HepG2 (cell line): Measurements from ENCODE around the gene GPT2. TPM values are rescaled to one million over a fixed set of nuclear protein-coding genes. Genes with fewer than 3 reads are reported as not detected.

Experiments used
- ARID2 ChIP-seq: sonication (generic); formaldehyde crosslinking; IDR thresholded peaks from 2 replicates; pipeline ENCODE4 v1.8.1; 2022; ENCODE audit warnings: mild to moderate bottlenecking, missing genetic modification reagents, borderline replicate concordance
- BRCA1 ChIP-seq: sonication (generic); formaldehyde crosslinking; IDR thresholded peaks from 2 replicates; pipeline ENCODE4 v1.4.0; 2020; ENCODE audit warnings: missing genetic modification reagents
- FOXJ3 ChIP-seq: sonication (generic); formaldehyde crosslinking; IDR thresholded peaks from 2 replicates; pipeline ENCODE4 v1.4.0; 2020; ENCODE audit warnings: missing genetic modification reagents, mild to moderate bottlenecking, borderline replicate concordance
- HNRNPH1 ChIP-seq: fragments of 200-400 bp; formaldehyde crosslinking; optimal IDR thresholded peaks from 2 replicates; pipeline ENCODE3; 2017; ENCODE audit warnings: mild to moderate bottlenecking, low read depth, low read length
- HOXA5 ChIP-seq: sonication (generic); formaldehyde crosslinking; IDR thresholded peaks from 2 replicates; pipeline ENCODE4 v1.4.0; 2020; ENCODE audit warnings: missing genetic modification reagents
- MAFF ChIP-seq: IDR thresholded peaks from 2 replicates; pipeline ENCODE4 v1.6.1; 2011; ENCODE audit warnings: low read depth, low read length, improper control_type of control experiment
- PCBP2 ChIP-seq: fragments of 200-400 bp; formaldehyde crosslinking; optimal IDR thresholded peaks from 2 replicates; pipeline ENCODE3; 2018; ENCODE audit warnings: low read length, low read depth; ENCODE audit not compliant: poor library complexity, severe bottlenecking
- REPIN1 ChIP-seq: sonication (generic); formaldehyde crosslinking; IDR thresholded peaks from 2 replicates; pipeline ENCODE4 v1.8.0; 2022; ENCODE audit warnings: missing genetic modification reagents, low read depth, mild to moderate bottlenecking, borderline replicate concordance
- ZNF460 ChIP-seq: sonication (generic); formaldehyde crosslinking; IDR thresholded peaks from 2 replicates; pipeline ENCODE4 v1.5.1; 2020; ENCODE audit warnings: missing genetic modification reagents, mild to moderate bottlenecking, borderline replicate concordance
- ZNF616 ChIP-seq: sonication (generic); formaldehyde crosslinking; IDR thresholded peaks from 2 replicates; pipeline ENCODE4 v1.5.0; 2020; ENCODE audit warnings: low read depth, mild to moderate bottlenecking, missing genetic modification reagents
- ZNF619 ChIP-seq: sonication (generic); formaldehyde crosslinking; IDR thresholded peaks from 2 replicates; pipeline ENCODE4 v1.4.0; 2020; ENCODE audit warnings: mild to moderate bottlenecking, missing genetic modification reagents
- polyA plus RNA-seq, 8 experiments: library from polyadenylated mRNA; depleted of rRNA in 3 of 8; stranded (reverse) in 7 of 8; unstranded in 1 of 8; fragments of >200 nt; fragmentation: Illumina TruSeq in 4 of 8; extraction: Trizol in 4 of 8; gene quantifications; 2 replicates each; pipeline versions ENCODE4 v1.2.1 to v1.2.3, GENCODE V29; 2011 to 2016; ENCODE audit warnings: low read depth in 4 of 8, missing spikeins in 1 of 8, mixed read lengths in 1 of 8; ENCODE audit not compliant: insufficient read depth in 1 of 8
- total RNA-seq, 5 experiments: library from RNA; depleted of rRNA; stranded (reverse); fragments of >200 nt; fragmentation: Illumina TruSeq; extraction: Trizol; gene quantifications; 2 replicates each; pipeline ENCODE4 v1.2.3, GENCODE V29; 2016; ENCODE audit warnings: low read depth in 1 of 5
- TF ChIP-seq, protein P1 (sequence below): sonication (generic); formaldehyde crosslinking; IDR thresholded peaks from 2 replicates; pipeline ENCODE4 v1.5.1; 2020; ENCODE audit warnings: missing genetic modification reagents, mild to moderate bottlenecking, borderline replicate concordance
- TF ChIP-seq, protein P2 (sequence below): sonication (generic); formaldehyde crosslinking; IDR thresholded peaks from 2 replicates; pipeline ENCODE4 v1.8.1; 2023; ENCODE audit warnings: missing genetic modification reagents, mild to moderate bottlenecking, borderline replicate concordance
- TF ChIP-seq, protein P3 (sequence below), 2 experiments: sonication (generic) in 1 of 2; formaldehyde crosslinking in 1 of 2; IDR thresholded peaks; 2 replicates each; pipeline versions ENCODE4 v1.4.0 to v1.6.1; 2018 to 2020; ENCODE audit warnings: missing genetic modification reagents in 2 of 2, borderline replicate concordance in 1 of 2, low read depth in 1 of 2, mild to moderate bottlenecking in 1 of 2, missing biosample characterization in 1 of 2
- TF ChIP-seq, protein P4 (sequence below): sonication (generic); formaldehyde crosslinking; IDR thresholded peaks from 2 replicates; pipeline ENCODE4 v1.4.0; 2020; ENCODE audit warnings: missing genetic modification reagents
- TF ChIP-seq, protein P5 (sequence below), 2 experiments: IDR thresholded peaks; 2 replicates each; pipeline ENCODE4 v1.6.1; 2011 to 2012; ENCODE audit warnings: low read length in 2 of 2, borderline replicate concordance in 1 of 2, low read depth in 1 of 2, mild to moderate bottlenecking in 1 of 2, moderate library complexity in 1 of 2

GPT2 gene
- total and polyA plus RNA-seq, 2 of the 13 experiments (the other 11 are each of a cell fraction or from before 2014, with no cell fraction given), result 138 to 267 TPM

DNA sequence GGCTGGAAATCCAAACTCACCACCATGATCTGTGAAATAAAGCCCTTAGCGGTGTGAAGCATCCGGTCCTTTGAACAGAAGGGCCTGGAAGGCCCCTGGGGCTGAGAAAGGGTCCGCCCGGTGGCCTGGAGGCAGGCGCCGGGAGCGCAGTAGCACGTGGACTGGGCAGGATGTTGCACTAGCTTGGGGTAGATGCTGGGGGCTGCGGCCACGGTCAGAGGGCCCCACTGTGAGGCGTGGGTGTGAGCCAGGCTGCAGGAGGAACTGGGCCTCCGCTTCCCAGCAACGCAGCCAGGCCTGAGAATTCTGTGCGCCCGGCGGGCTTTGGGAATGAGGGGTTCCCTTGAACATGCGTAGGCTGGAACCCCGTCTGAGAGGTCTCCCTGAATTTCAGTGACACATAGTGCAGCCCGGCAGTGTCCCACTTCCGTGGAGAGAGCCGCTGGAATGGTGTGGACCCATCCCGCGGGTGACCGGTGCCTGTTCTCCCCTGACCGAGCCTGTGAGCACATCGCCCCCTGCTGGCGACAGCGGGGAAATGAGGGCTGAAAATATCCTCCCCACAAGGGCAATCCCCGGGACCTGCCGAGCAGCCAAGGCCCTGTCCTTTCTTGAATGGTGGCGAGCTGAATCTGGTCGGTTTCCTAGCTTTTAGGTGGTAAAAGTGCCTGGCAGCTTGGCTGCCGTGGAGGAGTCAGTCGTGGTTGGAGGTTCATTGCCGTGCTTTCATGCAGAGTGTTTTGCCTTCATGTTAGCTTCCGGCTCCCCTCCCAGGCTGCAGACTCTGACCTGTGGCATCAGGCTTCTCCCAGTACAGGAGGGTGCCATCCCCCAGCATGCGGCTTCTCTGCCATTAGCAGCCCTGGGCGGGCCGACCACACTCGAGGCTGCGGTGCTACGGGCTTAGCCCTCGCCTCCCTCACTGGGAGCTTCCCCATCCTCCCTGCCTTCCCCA, 45.5 kb downstream of the GPT2 start (continued):
- TF ChIP-seq PCBP2 (no peak), REPIN1 (CRISPR knock-in tag) (peak; percentile 53; the same call in 1 of the 2 replicates), ZNF619 (0 out of 2 replicates have a peak, but pooled peaks have one; percentile 27), ARID2 (CRISPR knock-in tag) (no peak), ZNF616 (CRISPR knock-in tag) (no peak), BRCA1 (CRISPR knock-in tag) (no peak), HOXA5 (CRISPR knock-in tag) (0 out of 2 replicates have a peak, but pooled peaks have one; percentile 21), ZNF460 (CRISPR knock-in tag) (no peak), MAFF (no peak), FOXJ3 (no peak), HNRNPH1 (no peak)
- TF ChIP-seq, protein P1, sequence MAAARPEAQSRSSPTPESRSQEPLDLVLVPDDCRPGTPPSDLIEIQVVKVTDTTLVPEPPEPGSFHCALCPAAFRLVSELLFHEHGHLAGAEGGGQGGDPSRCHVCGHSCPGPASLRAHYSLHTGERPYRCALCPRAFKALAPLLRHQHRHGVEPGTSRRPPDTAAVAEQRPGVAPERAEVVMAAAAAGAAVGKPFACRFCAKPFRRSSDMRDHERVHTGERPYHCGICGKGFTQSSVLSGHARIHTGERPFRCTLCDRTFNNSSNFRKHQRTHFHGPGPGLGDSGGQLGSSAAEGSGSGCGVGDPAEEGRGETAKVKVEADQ (CRISPR knock-in tag), result no peak
- TF ChIP-seq, protein P2, sequence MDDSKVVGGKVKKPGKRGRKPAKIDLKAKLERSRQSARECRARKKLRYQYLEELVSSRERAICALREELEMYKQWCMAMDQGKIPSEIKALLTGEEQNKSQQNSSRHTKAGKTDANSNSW, result no peak
- TF ChIP-seq, protein P3, sequence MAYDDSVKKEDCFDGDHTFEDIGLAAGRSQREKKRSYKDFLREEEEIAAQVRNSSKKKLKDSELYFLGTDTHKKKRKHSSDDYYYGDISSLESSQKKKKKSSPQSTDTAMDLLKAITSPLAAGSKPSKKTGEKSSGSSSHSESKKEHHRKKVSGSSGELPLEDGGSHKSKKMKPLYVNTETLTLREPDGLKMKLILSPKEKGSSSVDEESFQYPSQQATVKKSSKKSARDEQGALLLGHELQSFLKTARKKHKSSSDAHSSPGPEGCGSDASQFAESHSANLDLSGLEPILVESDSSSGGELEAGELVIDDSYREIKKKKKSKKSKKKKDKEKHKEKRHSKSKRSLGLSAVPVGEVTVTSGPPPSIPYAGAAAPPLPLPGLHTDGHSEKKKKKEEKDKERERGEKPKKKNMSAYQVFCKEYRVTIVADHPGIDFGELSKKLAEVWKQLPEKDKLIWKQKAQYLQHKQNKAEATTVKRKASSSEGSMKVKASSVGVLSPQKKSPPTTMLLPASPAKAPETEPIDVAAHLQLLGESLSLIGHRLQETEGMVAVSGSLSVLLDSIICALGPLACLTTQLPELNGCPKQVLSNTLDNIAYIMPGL (CRISPR knock-in tag; IDR thresholded peaks at IDR 0.05; ENCODE audit: borderline replicate concordance in 1 of 2, low read depth in 1 of 2), result peak; percentile 38 to 74; a peak in 2 of 4 replicates
- TF ChIP-seq, protein P4, sequence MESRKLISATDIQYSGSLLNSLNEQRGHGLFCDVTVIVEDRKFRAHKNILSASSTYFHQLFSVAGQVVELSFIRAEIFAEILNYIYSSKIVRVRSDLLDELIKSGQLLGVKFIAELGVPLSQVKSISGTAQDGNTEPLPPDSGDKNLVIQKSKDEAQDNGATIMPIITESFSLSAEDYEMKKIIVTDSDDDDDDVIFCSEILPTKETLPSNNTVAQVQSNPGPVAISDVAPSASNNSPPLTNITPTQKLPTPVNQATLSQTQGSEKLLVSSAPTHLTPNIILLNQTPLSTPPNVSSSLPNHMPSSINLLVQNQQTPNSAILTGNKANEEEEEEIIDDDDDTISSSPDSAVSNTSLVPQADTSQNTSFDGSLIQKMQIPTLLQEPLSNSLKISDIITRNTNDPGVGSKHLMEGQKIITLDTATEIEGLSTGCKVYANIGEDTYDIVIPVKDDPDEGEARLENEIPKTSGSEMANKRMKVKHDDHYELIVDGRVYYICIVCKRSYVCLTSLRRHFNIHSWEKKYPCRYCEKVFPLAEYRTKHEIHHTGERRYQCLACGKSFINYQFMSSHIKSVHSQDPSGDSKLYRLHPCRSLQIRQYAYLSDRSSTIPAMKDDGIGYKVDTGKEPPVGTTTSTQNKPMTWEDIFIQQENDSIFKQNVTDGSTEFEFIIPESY (CRISPR knock-in tag), result peak; percentile 63; the same call in 1 of the 2 replicates
- TF ChIP-seq, protein P5, sequence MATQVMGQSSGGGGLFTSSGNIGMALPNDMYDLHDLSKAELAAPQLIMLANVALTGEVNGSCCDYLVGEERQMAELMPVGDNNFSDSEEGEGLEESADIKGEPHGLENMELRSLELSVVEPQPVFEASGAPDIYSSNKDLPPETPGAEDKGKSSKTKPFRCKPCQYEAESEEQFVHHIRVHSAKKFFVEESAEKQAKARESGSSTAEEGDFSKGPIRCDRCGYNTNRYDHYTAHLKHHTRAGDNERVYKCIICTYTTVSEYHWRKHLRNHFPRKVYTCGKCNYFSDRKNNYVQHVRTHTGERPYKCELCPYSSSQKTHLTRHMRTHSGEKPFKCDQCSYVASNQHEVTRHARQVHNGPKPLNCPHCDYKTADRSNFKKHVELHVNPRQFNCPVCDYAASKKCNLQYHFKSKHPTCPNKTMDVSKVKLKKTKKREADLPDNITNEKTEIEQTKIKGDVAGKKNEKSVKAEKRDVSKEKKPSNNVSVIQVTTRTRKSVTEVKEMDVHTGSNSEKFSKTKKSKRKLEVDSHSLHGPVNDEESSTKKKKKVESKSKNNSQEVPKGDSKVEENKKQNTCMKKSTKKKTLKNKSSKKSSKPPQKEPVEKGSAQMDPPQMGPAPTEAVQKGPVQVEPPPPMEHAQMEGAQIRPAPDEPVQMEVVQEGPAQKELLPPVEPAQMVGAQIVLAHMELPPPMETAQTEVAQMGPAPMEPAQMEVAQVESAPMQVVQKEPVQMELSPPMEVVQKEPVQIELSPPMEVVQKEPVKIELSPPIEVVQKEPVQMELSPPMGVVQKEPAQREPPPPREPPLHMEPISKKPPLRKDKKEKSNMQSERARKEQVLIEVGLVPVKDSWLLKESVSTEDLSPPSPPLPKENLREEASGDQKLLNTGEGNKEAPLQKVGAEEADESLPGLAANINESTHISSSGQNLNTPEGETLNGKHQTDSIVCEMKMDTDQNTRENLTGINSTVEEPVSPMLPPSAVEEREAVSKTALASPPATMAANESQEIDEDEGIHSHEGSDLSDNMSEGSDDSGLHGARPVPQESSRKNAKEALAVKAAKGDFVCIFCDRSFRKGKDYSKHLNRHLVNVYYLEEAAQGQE (IDR thresholded peaks at IDR 0.05; ENCODE audit: borderline replicate concordance in 1 of 2, low read depth in 1 of 2, low read length in 2 of 2), result no peak
